ENCODE data around the gene RALGAPA2.

Gene RALGAPA2

GRCh38 chr20:20498076-20498861 is 214.2 kb downstream of the RALGAPA2 start:
- DNase-seq (ENCODE audit: low spot score): peak; percentile 84

- DNase-seq (ENCODE audit: low spot score): no peak
Measured at GRCh38 chr20:20497242-20497978, 215.0 kb downstream of the RALGAPA2 start.

DNA sequence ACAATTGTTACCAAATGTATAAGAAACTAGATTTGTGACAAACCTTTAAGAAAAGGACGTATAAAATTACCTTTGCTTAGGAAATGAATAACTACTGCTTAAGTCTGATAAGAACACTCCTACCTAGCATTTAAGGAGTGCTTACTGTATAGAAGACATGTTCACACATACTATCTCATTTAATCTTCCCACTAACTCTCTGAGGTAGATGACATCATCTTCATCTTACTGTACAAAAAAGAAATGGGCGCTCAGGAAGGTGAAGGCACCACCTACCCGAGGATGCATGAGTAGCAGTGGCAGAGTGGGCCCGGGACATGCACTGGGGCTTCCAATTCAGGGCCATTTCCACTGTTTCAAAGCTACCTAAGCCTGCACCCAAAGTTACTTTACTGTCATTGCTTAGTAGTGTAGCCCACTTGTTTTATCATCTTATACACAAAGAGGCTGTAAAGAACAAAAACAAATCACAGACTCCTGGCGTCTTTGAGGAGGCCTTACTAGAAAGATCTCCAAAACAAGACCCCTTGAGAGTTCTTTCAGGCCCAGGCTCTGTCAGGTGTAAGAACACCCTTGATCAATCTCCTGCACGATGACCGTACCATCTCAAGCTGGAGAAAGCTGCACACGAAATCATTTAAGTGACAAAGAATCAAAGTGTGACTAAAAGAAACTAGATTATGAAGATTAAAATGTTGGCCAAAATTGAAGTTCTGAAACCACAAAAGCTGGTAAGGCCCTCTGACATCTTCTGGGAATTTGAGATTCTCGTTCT is 216.5 kb downstream of the RALGAPA2 start:
- no peak for DNase-seq (ENCODE audit: low spot score)

DNA sequence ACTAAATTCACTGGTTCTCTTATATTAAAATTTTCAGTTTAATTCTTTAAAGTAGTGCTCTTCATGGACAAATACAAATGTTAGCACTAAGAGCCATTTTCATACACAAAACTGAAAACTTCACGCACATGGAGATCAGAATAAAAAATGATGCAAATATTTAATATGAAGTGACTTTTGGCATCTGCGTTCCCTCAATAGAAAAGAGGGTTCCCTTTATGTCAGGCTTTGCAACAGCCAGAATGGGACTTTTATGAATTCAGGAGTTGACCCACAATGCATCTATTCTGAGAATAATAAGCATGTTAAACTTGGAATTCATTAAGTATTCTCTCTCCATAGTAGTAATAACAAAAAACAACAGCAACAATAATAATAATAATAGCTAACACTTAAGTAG is 218.7 kb downstream of the RALGAPA2 start:
- no peak for DNase-seq (ENCODE audit: low spot score)

DNA sequence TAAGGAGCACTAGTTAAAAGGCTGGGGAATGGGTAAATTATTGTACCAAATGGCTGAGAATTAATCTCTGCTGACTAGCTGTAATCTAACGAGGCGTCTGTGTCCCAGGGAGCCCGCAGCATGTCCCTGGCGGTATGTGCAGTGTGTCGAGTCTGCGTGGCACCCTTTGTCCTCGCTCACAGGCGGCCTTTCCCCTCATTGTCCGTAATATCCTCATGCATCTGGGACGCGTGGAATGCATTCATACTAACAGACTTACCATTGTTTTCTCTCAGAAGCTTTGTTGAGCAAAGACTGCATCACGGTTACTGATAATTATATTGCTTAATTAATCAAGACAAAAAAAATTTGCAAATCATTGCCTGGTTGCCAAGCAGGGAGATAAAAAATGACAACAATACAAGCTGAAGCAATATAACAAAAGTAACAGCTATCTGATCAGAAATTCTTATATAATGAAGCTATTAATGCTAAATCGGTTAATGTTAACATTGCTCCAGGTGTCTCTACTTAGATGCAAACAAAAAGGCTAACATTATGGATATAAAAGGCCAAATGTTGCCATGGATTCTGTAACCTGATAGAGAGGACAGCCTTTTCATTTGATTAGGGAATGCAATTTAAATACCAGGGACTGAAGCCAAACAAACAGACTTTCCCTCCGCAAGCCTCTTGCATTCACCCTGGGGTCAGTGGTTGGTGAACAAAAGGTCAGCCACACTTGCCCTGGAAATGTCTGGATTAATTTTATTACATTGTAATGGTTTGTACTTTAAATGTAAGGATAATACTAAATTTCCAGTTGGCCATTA is 219.7 kb downstream of the RALGAPA2 start:
- DNase-seq (ENCODE audit: low spot score): peak; percentile 68

DNA sequence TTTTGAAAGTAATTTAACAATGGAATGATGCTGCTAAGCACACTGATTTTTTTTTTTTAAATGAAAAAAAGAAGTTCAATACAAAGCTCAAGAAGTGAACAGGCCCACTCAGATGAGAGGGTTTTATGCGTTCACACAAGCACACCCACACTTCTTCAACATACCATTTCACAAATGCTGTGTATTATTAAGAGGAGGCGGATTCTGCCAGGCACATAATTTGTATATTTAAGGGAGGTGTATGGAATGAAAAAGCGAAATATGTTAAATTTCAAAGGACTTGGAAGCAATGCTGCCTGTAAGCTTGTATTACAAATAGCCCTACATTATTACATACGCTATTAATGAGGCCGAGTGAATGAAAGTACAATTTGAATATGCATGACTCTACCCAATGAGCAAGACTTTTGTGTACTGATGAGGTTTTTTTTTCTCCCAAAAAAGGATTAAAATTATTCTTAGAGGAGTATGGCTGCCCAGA is 220.6 kb downstream of the RALGAPA2 start:
- no peak for DNase-seq (ENCODE audit: low spot score)

GRCh38 chr20:20491110-20491783 is 221.2 kb downstream of the RALGAPA2 start:
- no peak for DNase-seq (ENCODE audit: low spot score)

- DNase-seq (ENCODE audit: low spot score): no peak
Measured at GRCh38 chr20:20490673-20491072, 221.8 kb downstream of the RALGAPA2 start.

GRCh38 chr20:20489648-20490341 is 222.6 kb downstream of the RALGAPA2 start:
- DNase-seq (ENCODE audit: low spot score): no peak

DNA sequence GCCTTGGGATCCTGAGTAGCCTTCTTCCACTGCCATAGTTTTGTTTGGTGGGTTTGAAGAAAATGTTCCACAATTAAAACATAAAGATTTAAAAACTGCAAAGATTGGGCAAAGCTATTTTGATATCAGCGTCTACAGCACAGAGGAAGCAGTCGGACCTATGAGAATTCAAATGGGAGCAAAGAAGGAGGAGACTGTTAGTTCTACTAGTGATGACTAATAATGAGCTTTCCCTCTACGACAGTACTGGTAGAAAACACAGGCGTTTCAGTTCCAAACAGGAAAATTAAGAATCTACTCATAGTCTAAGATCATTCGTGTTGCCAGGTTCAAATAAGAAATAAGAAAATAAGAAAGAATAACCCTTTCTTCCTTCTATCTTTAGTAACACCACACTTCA is 223.4 kb downstream of the RALGAPA2 start:
- DNase-seq (ENCODE audit: low spot score): no peak

DNA sequence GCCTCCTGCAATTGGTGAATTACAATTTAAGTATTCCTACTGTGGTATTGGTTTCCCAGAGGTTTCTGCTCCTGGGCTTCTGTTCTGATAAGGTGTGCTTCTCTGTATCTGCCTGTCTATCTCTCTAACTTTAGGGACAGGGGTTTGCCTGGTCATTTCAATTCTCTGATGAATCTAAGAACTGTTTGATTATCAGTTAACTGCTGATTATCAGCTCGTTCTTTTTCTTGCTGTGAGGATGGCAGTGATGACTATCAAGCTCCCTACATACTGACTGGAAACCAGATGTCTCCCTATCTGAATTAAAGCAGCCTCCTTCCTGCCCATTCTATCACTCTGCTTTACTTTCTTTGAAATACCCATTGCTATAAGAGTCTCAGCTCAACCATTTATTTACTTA is 224.1 kb downstream of the RALGAPA2 start:
- no peak for DNase-seq (ENCODE audit: low spot score)

GRCh38 chr20:20487811-20488210 is 224.6 kb downstream of the RALGAPA2 start:
- DNase-seq (ENCODE audit: low spot score): no peak

GRCh38 chr20:20483328-20483727 is 229.1 kb downstream of the RALGAPA2 start:
- DNase-seq (ENCODE audit: low spot score): no peak

- no peak for DNase-seq (ENCODE audit: low spot score)
Measured at GRCh38 chr20:20482453-20482852, 230.0 kb downstream of the RALGAPA2 start.

DNA sequence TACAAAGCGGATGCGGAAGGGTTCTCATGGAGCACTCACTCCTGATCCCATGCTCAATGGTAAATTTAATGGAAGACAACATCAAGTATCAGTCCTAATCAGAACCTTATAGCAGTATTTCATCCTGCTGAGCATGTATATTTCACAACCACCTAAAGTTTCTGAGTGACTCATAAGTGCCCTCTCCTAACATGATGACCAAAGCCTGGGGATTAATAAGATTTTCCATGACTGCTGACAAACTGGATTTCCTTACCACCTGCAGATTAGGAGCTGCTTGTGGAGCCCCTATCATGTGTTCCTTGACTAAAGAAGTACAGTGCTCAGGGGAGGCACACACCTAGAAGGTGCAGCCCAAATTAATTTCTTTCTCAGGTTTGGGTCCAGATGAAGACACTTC is 231.8 kb downstream of the RALGAPA2 start:
- no peak for DNase-seq (ENCODE audit: low spot score)

GRCh38 chr20:20480126-20480525 is 232.3 kb downstream of the RALGAPA2 start:
- no peak for DNase-seq (ENCODE audit: low spot score)

GRCh38 chr20:20477444-20478041 is 234.9 kb downstream of the RALGAPA2 start:
- no peak for DNase-seq (ENCODE audit: low spot score)

- DNase-seq (ENCODE audit: low spot score): no peak
Measured at GRCh38 chr20:20476504-20476903, 235.9 kb downstream of the RALGAPA2 start.

DNA sequence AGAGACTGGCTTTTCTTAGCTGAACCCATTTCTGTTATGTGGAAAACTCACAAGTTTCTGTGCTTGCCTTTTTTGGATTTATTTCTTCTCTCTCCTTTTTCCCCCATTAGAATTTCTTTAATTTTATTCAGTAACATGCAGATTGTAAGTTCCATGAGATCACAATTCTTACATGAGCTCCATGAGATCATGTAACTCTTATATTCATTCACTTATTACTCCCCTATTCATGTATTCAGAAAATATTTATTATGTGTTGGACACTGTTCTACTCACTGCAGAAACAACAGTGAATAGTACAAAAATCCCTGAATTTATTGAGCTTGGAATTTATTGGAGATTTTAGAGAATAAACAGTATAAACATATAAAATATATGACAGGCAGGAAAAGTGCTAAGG is 238.8 kb downstream of the RALGAPA2 start:
- DNase-seq (ENCODE audit: low spot score): no peak

Measured in SK-N-DZ (cell line).